Measurements from ENCODE around the gene CCR7. TPM values are rescaled to one million over a fixed set of nuclear protein-coding genes. Genes with fewer than 3 reads are reported as not detected.

CCR7 gene
- total RNA-seq, 2 donors from 2014 or later, result 0.53 TPM; not detected in 1

DNA sequence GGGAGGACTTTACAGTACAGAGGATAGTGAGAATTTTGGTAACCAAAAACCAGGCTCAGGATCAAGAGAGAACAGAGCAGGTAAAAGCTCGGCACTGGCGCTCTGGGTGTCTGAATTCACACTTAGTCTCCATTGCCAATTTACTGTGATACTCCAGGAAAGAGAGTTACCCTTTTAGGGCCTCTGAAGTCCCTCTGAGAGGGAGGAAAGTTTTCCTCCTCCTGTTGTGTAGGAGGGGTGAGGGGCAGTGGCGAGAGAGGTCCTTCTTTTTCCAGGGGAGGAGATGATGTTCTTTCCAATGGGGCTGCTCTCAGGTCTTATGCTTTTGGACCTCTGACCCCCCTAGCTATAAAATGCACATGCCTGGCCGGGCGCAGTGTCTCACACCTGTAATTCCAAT lies 58.5 kb downstream of the CCR7 start:
- no peaks in the 10 kb centered on the region for H3K27me3 ChIP-seq (ENCODE audit: control insufficient read depth, insufficient read depth, low read length, poor library complexity, severe bottlenecking)
- no peaks in the 10 kb centered on the region for H3K36me3 ChIP-seq (ENCODE audit: control insufficient read depth, insufficient read depth, low read length)
- DNase-seq, result peak; percentile 41
- no peaks in the 10 kb centered on the region for H3K9me3 ChIP-seq (ENCODE audit: control insufficient read depth, low read length)
- Mint-ChIP-seq H3K9me3 (no peaks in the 10 kb centered on the region), H3K36me3 (ENCODE audit: low read depth) (no peaks in the 10 kb centered on the region), H3K27ac (no peak overlapping the region), H3K4me1 (peaks cover 20% of the 10 kb centered on the region), H3K4me3 (no peak overlapping the region), H3K27me3 (ENCODE audit: insufficient read depth) (no peaks in the 10 kb centered on the region)
- no peak overlapping the region for H3K4me3 ChIP-seq (ENCODE audit: low read length)
- no peak overlapping the region for H3K27ac ChIP-seq (ENCODE audit: low read depth, low read length)
- H3K4me1 ChIP-seq (ENCODE audit: control insufficient read depth, insufficient read depth, low read length), result peaks cover 4% of the 10 kb centered on the region
- 73 to 100% methylated on average over 2 to 5 of the region's 5 CpGs for WGBS, 2 experiments (ENCODE audit: insufficient coverage in 1 of 2, insufficient read length in 1 of 2)
- TF ChIP-seq, protein P1, sequence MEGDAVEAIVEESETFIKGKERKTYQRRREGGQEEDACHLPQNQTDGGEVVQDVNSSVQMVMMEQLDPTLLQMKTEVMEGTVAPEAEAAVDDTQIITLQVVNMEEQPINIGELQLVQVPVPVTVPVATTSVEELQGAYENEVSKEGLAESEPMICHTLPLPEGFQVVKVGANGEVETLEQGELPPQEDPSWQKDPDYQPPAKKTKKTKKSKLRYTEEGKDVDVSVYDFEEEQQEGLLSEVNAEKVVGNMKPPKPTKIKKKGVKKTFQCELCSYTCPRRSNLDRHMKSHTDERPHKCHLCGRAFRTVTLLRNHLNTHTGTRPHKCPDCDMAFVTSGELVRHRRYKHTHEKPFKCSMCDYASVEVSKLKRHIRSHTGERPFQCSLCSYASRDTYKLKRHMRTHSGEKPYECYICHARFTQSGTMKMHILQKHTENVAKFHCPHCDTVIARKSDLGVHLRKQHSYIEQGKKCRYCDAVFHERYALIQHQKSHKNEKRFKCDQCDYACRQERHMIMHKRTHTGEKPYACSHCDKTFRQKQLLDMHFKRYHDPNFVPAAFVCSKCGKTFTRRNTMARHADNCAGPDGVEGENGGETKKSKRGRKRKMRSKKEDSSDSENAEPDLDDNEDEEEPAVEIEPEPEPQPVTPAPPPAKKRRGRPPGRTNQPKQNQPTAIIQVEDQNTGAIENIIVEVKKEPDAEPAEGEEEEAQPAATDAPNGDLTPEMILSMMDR (conservative IDR thresholded peaks at IDR 0.05), result no peak
- H3K9ac ChIP-seq (ENCODE audit: extremely low read depth, low read length, poor library complexity, severe bottlenecking), result no peak overlapping the region

Other genes starting within 250 kb of the CCR7 start
- gene GJD3, start 200.7 kb downstream of the CCR7 start, total RNA-seq, result not detected
- 100 to 1,000 TPM; 173 to 246 TPM for gene TOP2A, start 147.6 kb downstream of the CCR7 start, total RNA-seq
- gene IGFBP4, start 122.0 kb downstream of the CCR7 start, total RNA-seq, result 10 to 100 TPM; 58.3 to 69.0 TPM
- 1 to 10 TPM in 1 of 2 donors, under 1 TPM in 1; 0.89 to 2.5 TPM for gene TNS4, start 63.8 kb downstream of the CCR7 start, total RNA-seq
- gene SMARCE1, start 82.3 kb upstream of the CCR7 start, total RNA-seq, result 100 to 1,000 TPM; 156 to 191 TPM
- gene KRT222, start 99.7 kb upstream of the CCR7 start, total RNA-seq, result 1 to 10 TPM; 1.4 to 2.3 TPM
- not detected for gene KRT24, start 138.3 kb upstream of the CCR7 start, total RNA-seq
- not detected for gene KRT25, start 189.9 kb upstream of the CCR7 start, total RNA-seq
- gene KRT26, start 206.7 kb upstream of the CCR7 start, total RNA-seq, result not detected
- gene KRT27, start 217.1 kb upstream of the CCR7 start, total RNA-seq, result not detected
- gene KRT28, start 234.5 kb upstream of the CCR7 start, total RNA-seq, result not detected

Measured in endodermal cell (in vitro differentiated cells).